Kidney glomerular epithelial cell (primary cell): ENCODE results near the gene EIF3L.
"Not testable (repeated sequence)": the region's sequence is repeated elsewhere in the genome, so short reads cannot be mapped to it uniquely, and the experiment has no call there.

Experiments
- DNase-seq: peaks from one replicate; lab custom pipeline; 2025; lab: John Stamatoyannopoulos, UW

The EIF3L gene

DNA sequence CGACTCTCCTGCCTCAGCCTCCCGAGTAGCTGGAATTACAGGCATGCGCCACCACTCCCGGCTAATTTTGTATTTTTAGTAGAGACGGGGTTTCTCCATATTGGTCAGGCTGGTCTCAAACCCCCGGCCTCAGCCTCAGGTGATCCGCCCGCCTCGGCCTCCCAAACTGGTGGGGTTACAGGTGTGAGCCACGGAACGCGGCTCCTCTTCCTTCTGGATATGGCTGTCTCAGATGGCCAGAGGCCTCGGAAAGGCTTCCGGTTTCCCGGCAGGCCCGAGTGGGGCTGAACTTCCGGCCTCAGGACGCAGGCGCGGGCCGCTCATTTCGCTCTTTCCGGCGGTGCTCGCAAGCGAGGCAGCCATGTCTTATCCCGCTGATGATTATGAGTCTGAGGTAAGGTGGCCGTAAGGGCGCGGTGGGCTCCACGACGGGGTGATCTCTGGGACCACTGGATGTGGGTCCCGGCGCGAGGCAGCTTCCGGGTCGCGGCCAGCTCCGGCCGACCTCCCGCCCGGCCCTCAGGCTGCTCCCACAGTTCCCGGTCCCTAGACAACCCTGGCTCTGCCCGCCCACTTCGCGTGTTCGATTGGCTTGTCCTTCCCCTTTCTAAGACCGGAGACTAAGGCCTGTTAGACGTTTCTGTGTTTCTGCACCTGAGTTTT, at the start of gene EIF3L:
EIF3L (plus strand) TSS at position 331 of the 663 bp plus-strand sequence; CDS start at position 362, 31 bp downstream.
- peak; percentile 65 for DNase-seq

DNA sequence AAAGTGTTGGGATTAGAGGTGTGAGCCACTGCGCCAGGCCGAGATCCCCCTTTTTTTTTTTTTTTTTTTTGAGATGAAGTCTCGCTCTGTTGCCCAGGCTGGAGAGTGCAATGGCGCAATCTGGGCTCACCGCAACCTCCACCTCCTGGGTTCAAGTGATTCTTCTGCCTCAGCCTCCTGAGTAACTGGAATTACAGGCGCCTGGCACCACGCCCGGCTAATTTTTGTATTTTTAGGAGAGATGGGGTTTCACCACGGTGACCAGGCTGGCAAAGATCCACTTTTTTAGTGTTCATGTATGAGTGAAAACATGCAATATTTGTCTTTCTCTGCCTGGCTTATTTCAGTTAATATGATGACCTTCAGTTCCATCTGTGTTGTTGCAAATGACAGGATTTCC, 49.2 kb upstream of the EIF3L start:
- not testable (repeated sequence) for DNase-seq

- no peak for DNase-seq
Measured at GRCh38 chr22:37801946-37802309, 47.3 kb upstream of the EIF3L start.

DNA sequence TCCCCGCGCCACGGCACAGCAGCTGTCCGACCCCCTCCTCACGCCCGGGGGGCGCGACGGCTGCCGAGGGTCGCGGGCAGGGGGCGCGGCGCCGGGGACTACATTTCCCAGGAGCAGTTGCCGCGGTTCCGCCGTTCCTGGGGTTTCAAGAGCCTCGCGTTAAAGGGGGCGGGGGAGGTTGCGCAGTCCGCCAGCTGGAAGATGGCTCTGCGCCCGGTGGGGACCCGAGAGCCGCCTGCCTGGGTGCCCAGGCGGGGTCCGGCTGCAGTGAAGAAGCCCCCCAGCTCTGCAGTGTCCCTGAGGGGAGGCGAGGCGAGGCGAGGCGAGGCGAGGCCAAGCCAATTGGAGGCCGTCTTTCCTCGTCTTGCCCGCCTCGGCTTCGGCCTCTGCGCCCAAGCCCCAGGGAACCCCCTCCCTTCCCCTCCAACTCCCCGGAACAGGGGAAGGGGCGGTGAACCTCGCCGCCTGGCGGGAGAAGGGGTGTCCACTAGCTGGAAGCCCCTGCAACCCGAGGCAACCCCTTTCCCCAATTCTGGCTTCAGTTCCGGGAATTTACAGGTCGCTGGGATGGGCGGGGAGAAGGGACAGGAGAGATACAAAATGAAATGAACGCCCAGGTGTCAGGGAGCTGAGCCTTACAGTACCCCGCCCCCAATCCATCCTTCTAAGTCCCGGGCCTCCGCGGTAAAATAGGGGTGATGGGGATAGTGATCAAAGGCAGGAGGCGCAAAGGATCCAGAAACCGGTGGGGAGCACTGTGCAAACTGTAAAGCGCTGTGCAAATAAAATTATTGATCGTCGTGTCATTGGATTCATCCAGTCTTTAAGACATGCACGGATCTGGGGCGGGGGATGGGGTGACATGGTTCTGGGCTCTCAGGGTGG, 46.7 kb upstream of the EIF3L start:
- peak; percentile 40 for DNase-seq

DNA sequence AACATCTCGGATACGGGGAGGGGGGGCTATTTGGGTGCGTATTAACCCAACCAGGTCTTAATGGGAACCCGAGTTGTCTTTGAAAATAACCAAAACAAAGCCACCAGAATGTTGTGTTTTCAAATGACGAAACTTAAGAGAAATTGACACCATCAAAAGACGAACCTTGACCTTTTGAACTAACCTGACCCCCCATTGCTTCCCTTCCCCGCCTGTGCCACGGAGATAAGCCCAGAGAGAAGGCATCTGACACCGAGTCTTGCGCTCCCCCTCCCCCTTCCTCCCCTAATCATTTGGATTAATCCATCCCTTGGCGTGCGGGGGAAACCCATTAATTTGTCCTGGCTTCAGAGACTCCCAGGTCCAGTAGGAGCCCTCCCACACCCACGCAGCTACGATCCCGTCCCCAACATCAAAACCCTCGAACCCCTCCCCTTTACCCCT, 46.0 kb upstream of the EIF3L start:
- no peak for DNase-seq

DNA sequence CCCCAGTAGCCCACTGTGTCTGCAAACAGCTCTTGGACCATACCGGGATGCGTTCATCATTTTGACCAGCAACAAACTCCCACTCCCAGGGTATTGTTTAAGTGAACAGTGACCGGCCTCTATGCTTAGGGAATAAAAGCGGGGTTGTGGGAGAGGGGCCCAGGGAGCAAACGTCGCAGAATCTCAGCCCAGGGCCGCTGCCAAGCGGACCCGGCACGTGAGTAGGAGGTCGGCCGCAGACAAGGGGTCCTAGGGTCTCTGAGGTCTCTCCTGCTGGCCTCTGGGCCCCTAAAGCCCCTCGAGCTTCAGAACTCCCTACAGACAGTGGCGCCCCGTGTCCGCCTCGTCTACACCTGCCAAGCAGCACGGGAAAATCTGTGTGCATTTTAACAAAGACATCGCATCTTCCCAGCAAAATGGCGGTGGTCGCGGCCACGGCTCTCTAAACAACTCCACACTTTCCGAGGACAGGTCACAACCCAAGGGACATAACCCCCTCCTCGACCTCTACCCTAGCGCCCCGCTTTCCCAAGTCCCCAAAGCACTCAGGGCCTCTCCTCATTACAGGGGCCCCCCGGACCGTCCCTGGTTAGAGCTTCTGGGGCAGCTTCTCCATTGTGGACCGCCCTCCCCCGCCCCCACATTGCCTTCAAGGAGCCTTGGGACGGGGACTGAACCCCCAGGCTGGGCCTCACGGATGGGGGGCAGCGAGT, 45.4 kb upstream of the EIF3L start:
- DNase-seq = no peak

DNA sequence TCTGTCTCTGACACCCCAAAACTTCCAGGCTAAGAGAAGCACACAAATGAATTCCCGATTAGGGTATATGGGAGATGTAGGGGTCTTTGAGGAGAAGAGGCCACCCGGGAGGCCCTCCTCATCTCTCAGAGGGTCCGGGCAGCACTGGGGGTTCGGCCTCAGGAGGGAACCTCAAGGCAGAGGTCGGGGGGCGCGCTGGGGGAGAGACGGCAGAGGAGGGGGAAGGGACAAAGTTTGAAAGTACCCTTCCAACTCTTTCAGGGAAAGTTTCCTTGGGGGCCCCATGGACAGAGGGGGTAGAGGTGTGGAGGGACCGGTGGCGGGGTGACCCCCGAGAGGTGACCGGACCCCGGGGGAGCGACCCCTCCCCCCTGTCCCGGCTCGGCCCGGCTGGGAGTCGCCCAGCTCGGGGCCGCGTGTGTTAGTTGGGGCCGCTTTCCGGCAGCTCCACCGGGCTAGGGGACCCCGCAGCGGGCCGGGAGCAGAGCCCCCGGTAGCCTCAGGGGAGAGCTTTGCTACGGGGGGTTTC, 44.8 kb upstream of the EIF3L start:
- no peak for DNase-seq

- peak; percentile 62 for DNase-seq
Measured at GRCh38 chr22:37804881-37805809, 44.1 kb upstream of the EIF3L start.

DNA sequence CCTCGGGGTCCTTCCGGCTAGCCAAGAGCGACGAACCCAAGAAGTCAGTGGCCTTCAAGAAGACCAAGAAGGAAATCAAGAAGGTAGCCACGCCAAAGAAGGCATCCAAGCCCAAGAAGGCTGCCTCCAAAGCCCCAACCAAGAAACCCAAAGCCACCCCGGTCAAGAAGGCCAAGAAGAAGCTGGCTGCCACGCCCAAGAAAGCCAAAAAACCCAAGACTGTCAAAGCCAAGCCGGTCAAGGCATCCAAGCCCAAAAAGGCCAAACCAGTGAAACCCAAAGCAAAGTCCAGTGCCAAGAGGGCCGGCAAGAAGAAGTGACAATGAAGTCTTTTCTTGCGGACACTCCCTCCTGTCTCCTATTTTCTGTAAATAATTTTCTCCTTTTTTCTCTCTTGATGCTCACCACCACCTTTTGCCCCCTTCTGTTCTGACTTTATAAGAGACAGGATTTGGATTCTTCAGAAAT, 43.4 kb upstream of the EIF3L start:
- DNase-seq = no peak

DNA sequence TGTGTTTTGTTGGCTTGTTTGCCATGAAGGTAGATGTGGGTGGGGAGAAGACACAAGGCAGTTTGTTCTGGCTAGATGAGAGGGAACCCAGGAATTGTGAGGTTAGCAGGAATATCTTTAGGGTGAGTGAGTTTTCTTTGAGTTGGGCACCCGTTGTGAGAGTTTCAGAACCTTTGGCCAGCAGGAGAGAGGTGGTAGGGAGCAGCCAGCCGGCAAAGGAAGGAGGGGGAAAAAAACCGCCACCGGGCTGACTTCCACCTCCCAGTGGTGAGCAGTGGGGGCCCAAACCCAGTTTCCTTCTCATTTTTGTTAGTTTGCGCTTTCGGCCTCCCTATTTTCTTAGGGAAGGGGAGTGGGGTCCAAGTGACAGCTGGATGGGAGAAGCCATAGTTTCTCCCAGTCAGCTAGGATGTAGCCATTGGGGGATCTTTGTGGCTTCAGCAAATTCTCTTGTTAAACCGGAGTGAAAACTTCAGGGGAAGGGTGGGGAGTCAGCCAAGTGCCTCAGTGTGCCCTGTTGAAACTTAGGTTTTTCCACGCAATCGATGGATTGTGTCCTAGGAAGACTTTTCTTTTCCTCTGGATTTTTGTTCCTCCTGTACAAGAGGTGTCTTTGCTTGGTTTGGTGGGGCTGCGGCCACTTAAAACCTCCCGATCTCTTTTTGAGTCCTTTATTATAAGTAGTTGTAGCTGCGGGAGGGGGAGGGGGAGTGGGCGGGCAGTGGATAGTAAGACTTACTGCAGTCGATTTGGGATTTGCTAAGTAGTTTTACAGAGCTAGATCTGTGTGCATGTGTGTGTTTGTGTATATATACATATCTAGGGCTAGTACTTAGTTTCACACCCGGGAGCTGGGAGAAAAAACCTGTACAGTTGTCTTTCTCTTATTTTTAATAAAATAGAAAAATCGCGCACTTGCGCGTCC, 42.5 kb upstream of the EIF3L start:
- DNase-seq = peak; percentile 25

- peak; percentile 90 for DNase-seq
Measured at GRCh38 chr22:37807410-37808293, 41.6 kb upstream of the EIF3L start, which contains the start of gene GCAT. Gene GCAT (plus strand): TSS chr22:37807934. CDS start chr22:37807968, 34 bp downstream.

GRCh38 chr22:37808294-37808657, 40.9 kb upstream of the EIF3L start:
- no peak for DNase-seq

GRCh38 chr22:37809672-37810333, 39.4 kb upstream of the EIF3L start:
- no peak for DNase-seq

DNA sequence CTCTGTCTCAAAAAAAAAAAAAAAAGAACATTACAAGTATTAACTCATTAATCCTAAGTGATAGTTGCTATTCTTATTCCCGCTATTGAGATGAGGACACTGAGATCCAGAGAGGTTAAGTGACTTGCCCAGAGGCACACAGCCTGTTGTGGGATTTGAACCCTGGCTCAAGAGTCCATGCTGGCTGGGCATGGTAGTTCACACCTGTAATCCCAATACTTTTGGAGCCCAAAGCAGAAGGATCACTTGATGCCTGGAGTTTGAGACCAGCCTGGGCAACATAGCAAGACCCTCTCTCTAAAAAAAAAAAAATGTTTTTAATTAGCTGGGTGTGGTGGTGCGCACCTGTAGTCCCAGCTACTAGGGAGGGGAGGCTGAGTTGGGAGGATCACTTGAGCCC, 37.4 kb upstream of the EIF3L start:
- DNase-seq = no peak

GRCh38 chr22:37812869-37813678, 36.1 kb upstream of the EIF3L start:
- no peak for DNase-seq

DNA sequence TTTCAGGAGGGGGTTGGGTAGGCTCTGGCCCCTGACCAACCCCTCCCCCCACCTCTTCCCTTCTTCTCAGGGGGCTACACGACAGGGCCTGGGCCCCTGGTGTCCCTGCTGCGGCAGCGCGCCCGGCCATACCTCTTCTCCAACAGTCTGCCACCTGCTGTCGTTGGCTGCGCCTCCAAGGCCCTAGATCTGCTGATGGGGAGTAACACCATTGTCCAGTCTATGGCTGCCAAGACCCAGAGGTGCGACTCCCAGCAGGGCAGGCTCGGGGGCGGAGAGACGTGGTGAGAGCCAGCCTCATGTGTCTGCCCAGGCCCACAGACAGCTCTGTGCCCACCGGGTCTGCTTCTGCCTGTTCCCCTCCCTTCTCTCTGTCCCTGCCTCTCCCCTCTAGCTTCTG, 33.6 kb upstream of the EIF3L start:
- no peak for DNase-seq

- DNase-seq = no peak
Measured at GRCh38 chr22:37816543-37817180, 32.6 kb upstream of the EIF3L start.
